GM18520 (cell line): ENCODE data around the gene COQ10A.
"Not testable (repeated sequence)": the region's sequence is repeated elsewhere in the genome, so short reads cannot be mapped to it uniquely, and the experiment has no call there.

ENCODE experiments used
- ATAC-seq: cut with Tn5 transposase; IDR thresholded peaks from one replicate; pipeline ENCODE4 v1.9.1; 2021; ENCODE audit not compliant: unreplicated experiment

COQ10A gene

GRCh38 chr12:56242986-56243385 lies 23.8 kb upstream of the COQ10A start:
- ATAC-seq = no peak

DNA sequence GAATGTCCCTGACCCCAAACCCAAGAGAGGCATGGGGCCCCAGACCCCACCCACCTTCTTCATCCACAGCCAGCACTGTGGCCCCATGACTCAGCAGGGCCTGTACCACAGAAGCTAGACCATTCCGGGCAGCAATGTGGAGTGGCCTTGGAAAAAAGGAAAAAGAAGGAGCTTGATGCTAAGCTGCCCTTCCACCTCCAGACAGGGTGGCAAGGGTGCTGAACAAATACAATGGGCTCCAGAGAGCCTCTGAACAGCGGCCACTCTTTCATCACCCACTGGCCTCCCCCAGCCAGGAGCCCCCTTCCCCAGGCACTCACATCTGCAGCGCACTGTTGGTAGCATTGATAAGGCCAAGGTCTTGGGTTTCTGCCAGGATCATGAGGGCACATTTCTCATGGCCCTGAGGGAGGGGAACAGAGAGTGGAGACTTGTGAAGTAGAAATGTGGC lies 23.0 kb upstream of the COQ10A start:
- no peak for ATAC-seq

- ATAC-seq = no peak
Observed at GRCh38 chr12:56244494-56244893, 22.2 kb upstream of the COQ10A start.

DNA sequence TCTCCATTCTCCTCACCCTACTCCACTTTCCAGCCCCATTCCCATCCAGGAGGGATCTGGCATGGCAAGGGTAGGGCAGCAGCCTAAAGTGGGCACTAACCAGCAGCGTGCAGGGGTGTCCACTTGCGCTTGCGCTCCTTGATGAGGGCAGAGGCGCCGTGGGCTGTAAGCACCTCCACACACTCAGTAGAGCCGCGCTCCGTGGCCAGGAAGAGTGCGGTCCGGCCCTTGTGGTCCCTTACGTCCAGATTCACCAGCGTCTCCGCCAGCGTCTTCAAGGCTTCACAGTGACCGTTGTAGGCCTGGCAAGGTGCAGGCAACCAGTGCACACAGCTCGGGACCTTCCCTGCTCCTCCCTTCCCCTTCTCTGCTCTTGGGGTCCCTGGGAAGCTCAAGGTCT lies 18.8 kb upstream of the COQ10A start:
- ATAC-seq = no peak

GRCh38 chr12:56248711-56249110 lies 18.0 kb upstream of the COQ10A start:
- ATAC-seq = no peak

DNA sequence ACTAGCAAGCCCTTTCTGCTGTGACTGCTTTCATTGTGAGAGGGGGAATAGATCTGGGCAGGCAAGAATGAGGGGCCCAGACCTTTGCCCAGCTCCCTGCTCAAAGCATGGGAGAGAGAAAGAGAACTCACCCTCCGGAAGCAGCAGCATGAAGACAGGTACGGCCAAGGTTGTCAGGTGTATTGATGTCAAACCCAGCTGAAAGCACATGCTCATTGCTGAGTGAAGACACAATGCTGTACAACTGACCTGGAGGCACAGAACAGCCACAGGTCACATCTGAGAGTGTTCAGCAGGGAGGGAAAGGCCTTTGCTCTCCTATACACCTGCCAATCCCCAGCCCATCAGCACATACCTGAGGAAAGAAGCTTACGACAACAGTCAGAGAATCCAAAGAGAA lies 14.1 kb upstream of the COQ10A start:
- no peak for ATAC-seq

DNA sequence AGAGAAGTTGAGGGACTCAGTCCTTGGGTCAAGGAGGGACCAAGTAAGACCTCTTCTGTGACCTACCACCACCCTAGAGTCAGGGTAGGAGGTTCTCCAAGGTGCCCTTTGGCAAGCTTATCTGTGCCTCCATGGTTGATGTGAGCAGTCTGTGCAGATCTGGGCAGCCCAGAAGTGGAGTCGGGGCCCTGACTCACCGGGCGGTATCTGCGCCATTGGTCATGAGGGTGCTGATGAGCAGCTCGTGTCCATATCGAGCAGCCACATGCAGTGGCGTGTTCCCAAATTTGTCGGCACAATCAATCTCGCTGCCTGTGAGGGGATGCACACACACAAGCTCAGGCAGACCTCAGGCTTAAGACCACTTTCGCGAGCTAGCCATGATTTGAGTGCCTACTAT lies 13.7 kb upstream of the COQ10A start:
- ATAC-seq = no peak

DNA sequence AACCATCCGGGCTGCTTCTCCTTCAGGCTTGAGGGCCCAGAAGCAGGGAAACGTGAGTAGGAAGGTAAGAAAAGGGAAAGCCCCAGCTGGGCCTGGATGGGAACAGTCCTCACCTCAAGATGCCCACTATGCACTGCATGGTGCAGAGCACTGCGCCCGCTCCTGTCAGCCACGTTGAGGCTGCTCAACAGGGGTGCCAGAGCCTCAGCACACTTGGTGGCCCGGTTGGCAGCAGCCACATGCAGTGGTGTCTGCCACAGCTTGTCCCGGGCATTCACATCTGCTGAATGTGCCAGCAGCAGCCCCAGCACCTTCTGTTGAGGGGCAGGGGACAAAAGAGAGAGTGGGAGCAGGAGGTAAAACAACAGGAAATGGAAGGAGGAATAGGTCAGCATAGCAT lies 11.1 kb upstream of the COQ10A start:
- ATAC-seq = no peak

DNA sequence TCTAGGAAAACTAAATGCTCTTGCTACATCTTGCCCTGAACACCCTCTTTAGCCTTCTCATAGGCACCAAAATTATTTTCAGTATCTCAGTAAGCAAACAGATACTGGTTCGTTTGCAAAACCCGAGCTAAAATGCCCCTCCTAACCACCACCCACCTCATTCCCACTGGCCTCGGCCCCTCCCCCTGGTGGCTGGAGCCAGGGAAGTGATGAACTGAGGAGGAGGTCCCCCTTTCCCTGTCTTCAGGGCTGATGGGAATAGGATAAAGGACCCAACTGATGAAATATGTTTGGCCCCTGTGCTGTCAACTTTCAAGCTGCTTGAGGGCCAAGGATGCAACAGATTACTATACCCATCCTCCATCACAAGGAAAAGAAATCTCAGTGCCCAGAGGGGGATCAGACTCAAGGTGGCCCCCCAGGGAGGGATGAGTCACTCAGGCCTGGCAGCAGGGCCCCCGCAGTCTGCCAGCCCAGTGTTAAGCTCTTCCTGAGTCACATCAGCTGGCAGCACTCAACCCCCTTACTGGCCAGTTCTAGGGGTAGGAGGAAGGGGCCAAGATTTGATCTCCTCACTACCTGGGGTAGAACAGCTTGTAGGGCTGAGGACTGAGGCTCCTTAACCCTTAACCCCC lies 10.3 kb upstream of the COQ10A start:
- no peak for ATAC-seq

DNA sequence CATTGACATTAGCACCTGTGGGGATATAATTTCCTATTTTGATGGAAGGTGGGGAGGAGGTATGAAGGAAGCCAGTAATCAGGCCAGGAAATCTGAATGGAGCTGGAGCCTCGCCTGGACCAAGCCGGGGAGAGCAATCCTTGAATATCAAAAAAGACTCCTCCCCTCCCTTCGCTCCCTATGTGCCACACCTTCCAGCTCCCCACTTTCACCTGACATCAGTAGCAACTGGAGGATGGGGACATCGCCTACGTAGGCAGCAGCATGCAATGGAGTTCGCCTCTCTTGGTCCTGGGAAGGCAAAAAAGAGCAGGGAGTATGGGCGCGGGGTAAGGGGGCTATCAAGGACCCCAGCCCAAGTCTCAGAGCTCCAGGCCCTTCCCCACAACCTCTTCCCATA lies 9.7 kb upstream of the COQ10A start:
- no peak for ATAC-seq

DNA sequence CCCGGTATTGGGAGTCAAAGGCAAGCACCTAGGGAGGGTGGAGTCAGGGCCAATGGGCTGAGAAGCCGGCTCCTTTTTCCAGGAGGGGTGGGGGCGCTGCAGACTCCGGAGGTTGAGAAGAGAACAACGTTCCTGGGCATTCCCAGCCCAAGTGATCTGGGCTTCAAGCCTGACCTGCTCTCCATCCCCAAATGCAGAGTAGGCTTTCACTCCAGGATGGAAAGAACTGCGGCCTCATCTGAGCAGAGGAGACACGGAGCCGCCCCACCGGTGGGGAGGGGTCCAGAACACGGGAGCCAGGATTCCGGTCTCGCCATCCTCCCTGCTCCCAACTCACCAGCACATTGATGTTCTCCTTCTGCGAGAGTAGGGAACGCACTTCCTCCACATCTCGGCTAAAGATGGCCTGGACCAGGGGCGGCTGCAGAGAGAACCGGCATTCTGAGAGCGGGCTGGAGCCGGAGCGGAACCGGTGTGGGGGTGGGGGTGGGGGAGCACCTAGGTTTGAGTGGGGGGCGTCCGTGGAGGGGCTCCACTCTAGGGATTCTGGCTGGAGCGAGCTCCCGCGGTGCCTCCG lies 9.2 kb upstream of the COQ10A start:
- ATAC-seq = no peak

- peak; percentile 67 for ATAC-seq
Observed at GRCh38 chr12:56258068-56258819, 8.5 kb upstream of the COQ10A start, which contains the start of gene ANKRD52. Gene ANKRD52, minus strand, starts transcription at chr12:56258384. Its CDS starts 115 bp downstream, at chr12:56258269.

- ATAC-seq = no peak
Observed at GRCh38 chr12:56258820-56259183, 7.9 kb upstream of the COQ10A start.

- ATAC-seq = no peak
Observed at GRCh38 chr12:56260380-56260779, 6.4 kb upstream of the COQ10A start.

- ATAC-seq = no peak
Observed at GRCh38 chr12:56260921-56261320, 5.8 kb upstream of the COQ10A start.

GRCh38 chr12:56261503-56262232 lies 5.1 kb upstream of the COQ10A start:
- no peak for ATAC-seq

DNA sequence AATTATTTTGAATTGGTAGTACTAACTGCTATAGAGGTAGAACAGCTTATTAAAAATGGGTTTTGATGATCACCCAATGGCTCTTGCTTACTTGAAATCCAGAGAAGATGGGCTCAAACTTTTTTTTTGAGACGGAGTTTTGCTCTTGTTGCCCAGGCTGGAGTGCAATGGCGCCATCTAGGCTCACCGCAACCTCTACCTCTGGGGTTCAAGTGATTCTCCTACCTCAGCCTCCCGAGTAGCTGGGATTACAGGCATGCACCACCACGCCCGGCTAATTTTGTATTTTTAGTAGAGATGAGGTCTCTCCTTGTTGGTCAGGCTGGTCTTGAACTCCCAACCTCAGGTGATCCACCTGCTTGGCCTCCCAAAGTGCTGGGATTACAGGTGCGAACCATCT lies 3.8 kb upstream of the COQ10A start:
- ATAC-seq = not testable (repeated sequence)

DNA sequence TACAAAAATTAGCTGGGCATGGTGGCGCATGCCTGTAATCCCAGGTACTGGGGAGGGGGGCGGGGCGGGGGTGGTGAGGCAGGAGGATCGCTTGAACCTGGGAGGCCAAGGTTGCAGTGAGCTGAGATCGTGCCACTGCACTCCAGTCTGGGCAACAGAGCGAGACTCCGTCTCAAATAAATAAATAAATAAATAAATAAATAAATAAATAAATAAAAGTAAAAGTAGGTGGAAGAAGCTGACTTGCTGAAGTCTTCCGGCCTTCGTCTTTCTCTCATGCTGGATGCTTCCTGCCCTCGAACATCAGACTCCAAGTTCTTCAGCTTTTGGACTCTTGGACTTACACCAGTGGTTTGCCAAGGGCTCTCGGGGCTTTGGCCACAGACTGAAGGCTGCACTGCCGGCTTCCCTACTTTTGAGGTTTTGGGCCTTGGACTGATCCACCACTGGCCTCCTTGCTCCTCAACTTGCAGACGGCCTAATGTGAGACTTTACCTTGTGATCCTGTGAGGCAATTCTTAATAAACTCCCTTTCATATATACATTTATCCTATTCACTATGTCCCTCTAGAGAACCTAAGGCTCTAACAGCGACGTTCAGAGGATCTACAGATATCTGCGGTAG lies 562 bp upstream of the COQ10A start:
- not testable (repeated sequence) for ATAC-seq

DNA sequence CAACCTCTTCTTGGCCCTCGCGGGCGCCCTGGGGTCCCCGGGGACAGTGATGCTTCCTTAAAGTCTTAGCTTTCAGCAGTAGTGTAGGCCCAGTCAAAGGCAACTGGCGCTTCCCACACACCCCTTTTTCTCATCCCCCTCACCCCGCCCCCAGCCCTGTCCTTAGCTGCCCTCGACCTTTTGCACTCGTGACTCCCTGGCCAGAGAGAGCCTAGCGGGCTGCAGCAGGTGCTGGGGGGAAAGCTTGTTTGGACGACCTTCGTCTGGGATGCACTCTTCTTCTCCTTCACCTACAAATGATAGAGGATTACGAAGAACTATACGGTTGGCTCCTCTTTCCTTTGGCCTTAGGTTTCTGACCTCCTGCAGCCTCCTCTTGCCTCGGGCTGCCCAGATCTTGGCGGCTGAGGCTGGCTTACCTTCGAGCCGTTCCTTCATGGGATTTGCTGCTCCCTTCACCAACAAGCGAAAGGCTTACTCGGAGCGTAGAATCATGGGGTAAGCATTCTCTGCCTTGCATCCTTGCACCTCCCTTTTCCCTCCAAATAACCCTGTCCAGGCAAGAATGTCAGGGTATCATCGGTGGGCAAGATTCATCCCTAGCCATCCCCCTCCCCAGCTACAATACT lies 815 bp downstream of the COQ10A start:
- no peak for ATAC-seq

GRCh38 chr12:56271031-56271430 lies 4.3 kb downstream of the COQ10A start:
- ATAC-seq = no peak

- not testable (repeated sequence) for ATAC-seq
Observed at GRCh38 chr12:56272468-56272867, 5.7 kb downstream of the COQ10A start.
